ENCODE data around the gene GTF3A.

- no peak for TF ChIP-seq CTCF (conservative IDR thresholded peaks at IDR 0.05; ENCODE audit: low read depth, low read length)
- no peak for TF ChIP-seq EZH2 (IDR thresholded peaks at IDR 0.05; ENCODE audit: borderline replicate concordance, low read depth, low read length, poor library complexity, severe bottlenecking)
These were observed 40.1 kb upstream of the GTF3A start for GRCh38 chr13:27384285-27384684.
